Eye (tissue), 1 donor: ENCODE data around the gene ADAMTS14.

ENCODE experiments used
- DNase-seq: peaks from one replicate; pipeline ENCODE4 v3.0.0-alpha.2; 2015

Gene ADAMTS14

GRCh38 chr10:70733051-70733450 lies 60.7 kb downstream of the ADAMTS14 start:
- no peak for DNase-seq

GRCh38 chr10:70735161-70735560 lies 62.9 kb downstream of the ADAMTS14 start:
- no peak for DNase-seq

- peak; percentile 45 for DNase-seq
These were observed 64.2 kb downstream of the ADAMTS14 start for GRCh38 chr10:70736525-70736924.

GRCh38 chr10:70737250-70737649 lies 64.9 kb downstream of the ADAMTS14 start:
- no peak for DNase-seq

- no peak for DNase-seq
These were observed 65.9 kb downstream of the ADAMTS14 start for GRCh38 chr10:70738006-70738760.

GRCh38 chr10:70738761-70739121 lies 66.4 kb downstream of the ADAMTS14 start:
- no peak for DNase-seq

- no peak for DNase-seq
These were observed 68.3 kb downstream of the ADAMTS14 start for GRCh38 chr10:70740406-70741288.

GRCh38 chr10:70742537-70743429 lies 70.5 kb downstream of the ADAMTS14 start:
- DNase-seq: peak; percentile 58

GRCh38 chr10:70743430-70743788 lies 71.1 kb downstream of the ADAMTS14 start:
- no peak for DNase-seq

GRCh38 chr10:70743879-70744278 lies 71.6 kb downstream of the ADAMTS14 start:
- no peak for DNase-seq

- DNase-seq: no peak
These were observed 72.4 kb downstream of the ADAMTS14 start for GRCh38 chr10:70744617-70745143.

GRCh38 chr10:70745555-70745954 lies 73.2 kb downstream of the ADAMTS14 start:
- DNase-seq: no peak

GRCh38 chr10:70747192-70747965 lies 75.1 kb downstream of the ADAMTS14 start:
- no peak for DNase-seq

- no peak for DNase-seq
These were observed 76.0 kb downstream of the ADAMTS14 start for GRCh38 chr10:70748305-70748704.

GRCh38 chr10:70748801-70749573 lies 76.7 kb downstream of the ADAMTS14 start:
- DNase-seq: no peak

GRCh38 chr10:70749756-70750155 lies 77.5 kb downstream of the ADAMTS14 start:
- DNase-seq: no peak

GRCh38 chr10:70750156-70750703 lies 77.9 kb downstream of the ADAMTS14 start:
- no peak for DNase-seq

GRCh38 chr10:70751356-70751755 lies 79.0 kb downstream of the ADAMTS14 start:
- no peak for DNase-seq

- no peak for DNase-seq
These were observed 79.7 kb downstream of the ADAMTS14 start for GRCh38 chr10:70751991-70752390.

- no peak for DNase-seq
These were observed 80.3 kb downstream of the ADAMTS14 start for GRCh38 chr10:70752571-70752970.
